GM19043 (cell line): ENCODE results near the gene SLC26A2.

Experiments used
- ATAC-seq: cut with Tn5 transposase; IDR thresholded peaks from one replicate; pipeline ENCODE4 v1.9.1; 2021; ENCODE audit warnings: low read depth; ENCODE audit not compliant: unreplicated experiment

The SLC26A2 gene

DNA sequence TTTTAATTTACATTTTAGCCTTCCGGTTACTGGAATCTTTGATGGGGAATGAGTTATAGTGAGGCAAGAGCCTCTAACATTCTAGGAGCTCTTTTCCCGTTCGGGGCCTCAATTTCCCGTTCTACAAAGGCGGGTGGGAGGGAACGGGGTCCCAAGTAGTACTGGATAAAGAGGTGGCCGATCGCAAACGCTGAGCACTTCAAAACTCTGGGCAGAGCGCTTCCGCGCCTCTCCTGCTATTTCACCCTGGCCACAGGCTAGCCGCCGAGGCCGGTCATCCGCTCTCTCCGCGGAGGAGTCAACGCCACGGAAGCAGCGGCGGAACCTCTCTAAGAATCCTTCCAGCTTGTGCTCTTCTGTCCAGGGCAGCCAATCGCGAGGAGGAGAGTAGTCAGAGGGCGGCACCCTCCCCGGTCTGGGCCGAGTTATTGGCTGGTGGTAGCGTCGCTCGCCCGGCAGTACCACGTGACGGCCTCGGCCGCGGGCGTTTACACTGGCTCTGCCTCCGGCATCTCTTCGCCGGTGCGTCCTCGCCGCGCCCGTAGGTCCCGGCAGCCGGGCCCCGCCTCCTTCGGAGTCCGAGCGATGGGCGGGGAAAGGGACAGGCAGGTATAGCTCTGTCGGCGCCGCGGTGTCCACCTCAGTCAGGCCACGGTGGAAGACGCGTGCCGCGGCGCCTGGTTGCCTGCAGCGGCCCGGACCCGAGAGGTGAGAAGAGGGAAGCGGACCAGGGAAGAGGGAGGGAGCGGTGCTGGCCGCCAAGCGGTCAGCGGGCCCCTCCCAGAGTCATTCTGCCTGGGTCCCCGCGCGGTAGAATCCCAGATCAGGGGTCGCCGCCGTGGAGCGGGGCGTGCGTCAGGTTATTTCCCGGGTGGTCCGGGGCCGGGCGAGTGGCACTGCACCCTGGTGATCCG, at the start of gene SLC26A2:
Gene SLC26A2 (plus strand): TSS at position 487 of the 914 bp plus-strand sequence. CDS start 16,895 bp downstream, outside the sequence.
- ATAC-seq = peak; percentile 98

DNA sequence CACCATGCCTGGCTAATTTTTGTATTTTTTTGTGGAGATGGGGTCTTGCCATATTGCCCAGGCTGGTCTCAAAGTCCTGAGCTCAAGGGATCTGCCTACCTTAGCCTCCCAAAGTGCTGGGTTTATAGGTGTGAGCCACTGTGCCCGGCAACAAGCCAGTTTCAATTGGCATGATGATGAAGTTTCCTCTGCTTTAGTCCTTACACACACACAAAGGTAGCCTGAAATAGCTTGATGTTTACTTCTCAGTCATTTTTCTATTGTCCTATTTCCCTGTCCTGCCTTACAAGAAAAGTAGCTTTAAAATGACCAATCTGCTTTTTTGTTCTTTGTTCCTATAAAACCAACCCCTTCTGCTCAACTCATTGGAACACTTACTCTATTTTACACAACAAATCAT, 49.5 kb upstream of the SLC26A2 start:
- no peak for ATAC-seq

DNA sequence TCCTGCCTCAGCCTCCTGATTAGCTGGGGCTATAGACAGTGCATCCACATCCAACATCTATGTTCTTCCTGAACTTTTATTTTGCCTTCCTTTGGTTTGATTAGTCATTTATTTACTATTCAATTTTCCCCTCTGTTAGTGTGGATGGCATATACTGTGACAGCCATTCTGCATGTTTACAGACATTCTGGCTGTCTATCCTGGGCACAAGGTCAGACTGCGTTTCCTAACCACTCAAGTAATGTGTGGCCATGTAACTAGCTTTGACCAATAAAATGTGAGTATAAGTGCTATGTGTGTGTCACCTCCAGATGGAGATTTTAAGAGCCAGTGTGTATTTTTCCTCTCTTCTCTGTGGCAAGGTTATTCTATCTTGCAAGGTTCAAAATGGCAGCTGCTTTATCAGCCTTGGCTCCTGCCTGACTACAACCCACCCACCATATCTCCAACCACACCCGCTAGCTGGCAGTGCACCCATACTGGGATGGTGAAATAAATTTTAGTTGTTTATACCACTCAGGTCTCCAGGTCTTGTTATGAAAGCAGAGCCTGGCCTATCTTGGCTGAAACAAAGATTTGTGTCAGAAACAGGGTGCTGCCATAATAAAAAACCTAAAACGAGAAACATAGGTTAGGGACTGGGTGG, 48.2 kb upstream of the SLC26A2 start:
- ATAC-seq = no peak

DNA sequence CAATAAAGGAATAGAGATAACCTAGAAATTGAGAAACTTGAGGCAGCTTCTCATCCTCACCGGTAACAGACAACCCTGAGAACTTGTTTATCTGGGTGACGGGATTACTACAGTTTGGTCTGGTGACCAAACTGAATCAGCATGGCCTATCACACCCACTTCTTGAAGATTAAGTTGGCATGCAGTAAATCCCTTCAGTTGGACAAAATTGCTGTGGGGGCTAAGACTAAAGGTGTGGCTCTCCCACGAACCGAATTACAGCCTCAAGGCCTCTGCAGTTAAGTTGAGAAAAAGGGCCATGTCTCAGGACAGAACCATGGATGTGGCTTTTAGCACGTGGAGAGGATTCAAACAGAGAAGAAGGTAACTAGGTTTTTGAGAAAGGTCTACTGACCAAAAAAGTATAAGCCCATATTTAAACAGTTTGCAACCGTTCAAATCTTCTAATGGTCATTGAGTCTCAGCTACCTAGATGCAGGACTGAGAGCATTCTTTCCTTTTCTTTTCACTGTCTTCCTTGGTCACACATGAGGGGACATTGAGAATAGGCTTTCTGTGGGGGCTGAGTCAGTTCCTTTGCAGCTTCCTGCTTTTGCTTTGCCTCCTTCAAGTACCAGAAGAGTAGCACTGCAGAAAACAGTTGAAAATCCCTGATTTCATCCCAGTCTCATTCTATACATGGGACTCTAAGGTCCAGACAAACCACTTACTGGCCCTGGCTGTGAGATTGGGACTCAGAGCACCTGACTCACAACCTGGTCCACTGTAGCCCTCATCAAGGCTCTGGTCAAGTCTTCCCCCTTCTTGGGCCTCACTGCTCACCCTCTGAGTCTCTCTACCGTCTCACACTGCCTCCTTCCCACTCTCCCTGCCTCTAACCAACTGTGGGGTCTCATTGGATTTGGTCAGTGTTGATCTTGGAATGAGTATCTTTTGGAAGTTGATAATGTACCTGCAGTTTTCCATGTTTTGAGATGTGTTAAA, 46.8 kb upstream of the SLC26A2 start:
- no peak for ATAC-seq

DNA sequence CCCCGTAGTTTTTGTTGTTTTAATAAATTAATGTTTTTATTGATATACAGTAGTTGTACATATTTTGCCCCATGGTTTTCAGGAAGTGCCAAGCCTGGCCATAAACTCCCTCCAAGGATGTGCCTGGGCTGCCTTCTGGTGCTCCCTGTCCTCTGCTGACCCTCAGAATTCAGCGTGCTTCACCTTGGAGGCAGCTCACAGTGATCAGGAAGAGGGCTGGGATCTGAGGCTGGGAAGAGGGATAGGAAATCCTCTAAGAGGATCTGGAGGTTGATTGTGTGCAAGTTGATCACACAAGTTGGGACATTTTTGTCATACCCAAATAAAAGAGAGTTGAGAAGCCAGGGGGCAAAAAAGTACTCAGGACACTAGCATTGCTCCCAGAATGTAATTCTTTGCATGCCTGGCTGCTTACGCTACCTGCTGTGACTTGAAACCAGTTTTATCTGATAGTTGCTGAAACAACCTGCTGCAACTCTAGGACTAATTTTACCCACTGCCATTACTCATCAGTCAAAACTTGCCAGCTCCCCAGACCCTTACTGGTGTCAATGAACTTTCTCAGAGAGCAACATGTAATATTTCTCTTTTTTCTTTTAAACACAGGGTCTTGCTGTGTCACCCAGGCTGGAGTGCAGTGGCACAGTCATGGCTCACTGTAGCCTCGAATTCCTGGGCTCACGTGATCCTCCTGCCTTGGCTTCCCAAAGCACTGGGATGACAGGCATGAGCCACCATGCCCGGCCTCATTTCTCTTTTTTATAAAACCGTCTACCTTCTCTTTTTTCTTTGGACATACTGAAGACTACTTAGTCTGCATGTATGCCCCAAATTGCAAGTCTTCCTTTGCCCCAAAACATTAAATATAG, 44.9 kb upstream of the SLC26A2 start:
- no peak for ATAC-seq

DNA sequence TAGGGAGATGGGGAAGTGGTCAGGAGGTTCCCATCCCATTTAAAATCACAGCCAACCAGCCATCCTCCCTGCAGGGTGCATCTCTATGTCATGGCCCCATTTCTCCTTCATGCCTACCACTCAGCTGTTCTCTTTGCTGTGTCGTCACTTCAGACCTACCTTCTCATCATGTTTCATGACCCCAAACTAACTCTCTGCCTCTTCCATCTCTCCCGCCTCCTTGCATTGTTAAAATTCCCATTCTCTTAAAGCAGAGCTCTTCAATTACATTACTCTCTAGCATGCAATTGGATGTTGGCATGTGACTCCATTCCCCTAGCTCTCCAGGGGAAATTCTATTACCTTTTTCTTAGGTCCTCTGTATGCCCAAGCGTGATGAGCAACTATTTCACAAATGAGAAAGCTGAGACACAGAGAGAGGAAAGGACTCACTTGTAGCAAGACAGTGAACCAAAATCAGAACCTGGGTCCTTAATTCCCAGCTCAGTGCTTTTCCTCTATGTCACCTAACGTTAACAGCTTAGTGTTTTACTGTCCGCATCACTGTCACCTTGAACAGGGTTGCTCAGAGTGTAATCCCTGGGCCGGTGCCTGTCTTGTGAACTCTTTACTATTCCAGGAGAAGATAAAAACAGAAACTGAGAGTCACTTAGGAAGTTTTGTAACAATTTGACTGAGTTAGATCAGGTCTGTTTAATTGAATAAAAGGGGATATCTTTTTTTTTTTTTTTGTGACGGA, 44.1 kb upstream of the SLC26A2 start:
- no peak for ATAC-seq

DNA sequence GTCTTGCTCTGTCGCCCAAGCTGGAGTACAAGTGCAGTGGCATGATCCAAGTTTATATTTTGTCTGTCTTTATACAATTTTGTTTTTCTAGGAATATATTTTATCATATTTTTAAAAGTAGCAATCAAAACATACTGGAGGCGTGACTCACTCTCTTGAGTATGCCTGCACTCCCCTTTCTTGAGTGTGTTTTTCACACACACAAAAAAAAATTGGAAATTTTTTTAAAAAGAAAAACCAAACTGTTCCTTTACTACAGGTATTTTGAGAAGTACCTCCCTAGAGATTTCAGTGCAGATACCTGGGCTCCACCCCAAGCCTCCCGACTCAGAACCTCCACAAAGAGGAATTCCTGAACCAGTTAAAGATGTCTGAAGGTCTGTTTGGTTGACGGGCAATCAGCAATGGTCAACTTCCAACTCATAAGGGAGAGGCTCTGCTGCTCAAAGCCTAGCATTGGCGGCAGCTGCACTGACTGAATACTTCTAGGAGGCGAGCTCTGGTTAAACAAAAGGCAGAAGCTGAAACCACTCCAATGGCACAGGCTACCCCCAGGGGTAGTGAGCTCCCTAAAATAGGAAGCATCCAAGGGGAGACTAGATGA, 43.4 kb upstream of the SLC26A2 start:
- no peak for ATAC-seq

DNA sequence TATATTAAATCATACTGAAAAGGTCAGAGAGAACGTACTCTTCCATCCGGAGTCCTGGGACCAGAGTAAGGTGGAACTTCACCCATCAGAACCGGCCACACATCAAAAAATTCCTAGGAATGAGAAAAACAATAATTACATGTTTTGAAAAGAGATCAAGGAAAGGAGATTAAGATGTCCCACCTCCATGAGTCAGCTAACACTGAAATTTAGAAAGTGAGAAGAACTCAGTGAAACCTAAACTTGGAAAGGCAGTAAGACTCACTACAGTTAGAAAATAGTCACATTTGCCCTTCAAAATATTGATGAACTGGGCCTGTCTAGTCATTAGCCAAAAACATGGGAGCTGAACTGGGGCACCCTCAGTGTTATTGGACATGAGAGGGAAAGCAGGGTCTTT, 39.0 kb upstream of the SLC26A2 start:
- ATAC-seq = no peak

DNA sequence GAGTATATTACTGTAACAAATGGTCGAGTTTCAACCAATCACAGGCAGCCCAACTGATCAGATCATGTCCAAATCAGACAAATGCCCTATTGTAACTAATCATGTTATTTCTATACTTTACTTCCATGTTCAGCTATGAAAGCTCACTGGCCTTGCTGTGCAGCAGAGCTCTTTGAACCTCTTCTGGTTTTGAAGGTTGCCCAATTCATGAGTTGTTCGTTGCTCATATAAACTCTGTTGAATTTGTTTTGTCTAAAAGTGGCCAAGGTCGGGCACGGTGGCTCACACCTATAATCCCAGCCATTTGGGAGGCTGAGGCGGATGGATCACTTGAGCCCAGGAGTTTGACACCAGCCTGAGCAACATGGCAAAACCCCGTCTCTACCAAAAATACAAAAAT, 37.6 kb upstream of the SLC26A2 start:
- no peak for ATAC-seq

DNA sequence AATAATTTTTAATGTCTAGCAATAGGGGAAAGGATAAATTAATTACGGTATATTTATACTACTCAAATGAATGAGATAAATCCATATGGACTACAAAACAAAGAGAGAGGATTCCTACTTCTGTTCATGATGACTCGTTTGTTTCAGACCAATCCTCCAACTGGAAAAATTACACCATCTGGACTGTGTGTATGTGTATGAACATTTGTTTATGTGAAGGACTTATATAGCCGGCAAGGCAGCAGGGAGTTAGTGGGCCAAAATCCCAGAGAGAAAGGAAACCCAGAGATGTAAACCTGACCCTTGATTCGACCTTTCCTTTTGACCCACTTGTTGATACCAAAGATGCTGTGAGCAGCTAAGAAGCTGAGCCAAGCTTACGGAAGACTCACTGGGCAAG, 36.1 kb upstream of the SLC26A2 start:
- no peak for ATAC-seq

DNA sequence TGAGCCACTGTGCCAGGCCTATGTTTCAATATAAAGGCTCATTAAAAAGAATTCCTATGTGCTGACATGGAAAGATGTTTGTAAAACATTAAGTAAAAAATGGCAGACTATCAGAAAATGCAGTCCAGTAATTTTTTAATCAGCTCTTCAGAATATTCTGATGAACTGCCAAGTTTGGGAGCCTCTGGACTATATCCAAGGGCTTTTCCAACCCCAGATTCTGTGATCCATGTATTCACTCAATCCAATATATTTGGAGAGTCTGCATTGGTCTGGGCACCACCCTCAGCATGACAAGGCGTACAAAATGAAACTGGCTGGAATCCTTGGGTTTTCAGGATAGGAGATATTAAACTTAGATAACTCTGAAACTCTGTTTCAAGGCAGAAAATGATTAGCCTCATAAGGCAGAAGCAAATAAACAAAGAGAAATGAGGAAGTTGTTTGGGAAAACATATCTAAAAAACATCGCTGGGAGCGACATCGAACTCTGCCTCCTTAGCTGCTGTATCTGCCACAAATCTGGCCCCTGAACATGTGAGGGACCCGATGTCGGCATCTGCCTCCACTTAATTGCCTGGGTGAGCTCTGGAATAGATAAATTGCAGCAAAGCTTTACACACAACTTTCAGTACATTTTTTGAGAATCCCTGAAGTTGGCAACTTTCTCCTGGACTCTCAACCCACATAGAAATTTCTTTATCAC, 30.4 kb upstream of the SLC26A2 start:
- no peak for ATAC-seq

DNA sequence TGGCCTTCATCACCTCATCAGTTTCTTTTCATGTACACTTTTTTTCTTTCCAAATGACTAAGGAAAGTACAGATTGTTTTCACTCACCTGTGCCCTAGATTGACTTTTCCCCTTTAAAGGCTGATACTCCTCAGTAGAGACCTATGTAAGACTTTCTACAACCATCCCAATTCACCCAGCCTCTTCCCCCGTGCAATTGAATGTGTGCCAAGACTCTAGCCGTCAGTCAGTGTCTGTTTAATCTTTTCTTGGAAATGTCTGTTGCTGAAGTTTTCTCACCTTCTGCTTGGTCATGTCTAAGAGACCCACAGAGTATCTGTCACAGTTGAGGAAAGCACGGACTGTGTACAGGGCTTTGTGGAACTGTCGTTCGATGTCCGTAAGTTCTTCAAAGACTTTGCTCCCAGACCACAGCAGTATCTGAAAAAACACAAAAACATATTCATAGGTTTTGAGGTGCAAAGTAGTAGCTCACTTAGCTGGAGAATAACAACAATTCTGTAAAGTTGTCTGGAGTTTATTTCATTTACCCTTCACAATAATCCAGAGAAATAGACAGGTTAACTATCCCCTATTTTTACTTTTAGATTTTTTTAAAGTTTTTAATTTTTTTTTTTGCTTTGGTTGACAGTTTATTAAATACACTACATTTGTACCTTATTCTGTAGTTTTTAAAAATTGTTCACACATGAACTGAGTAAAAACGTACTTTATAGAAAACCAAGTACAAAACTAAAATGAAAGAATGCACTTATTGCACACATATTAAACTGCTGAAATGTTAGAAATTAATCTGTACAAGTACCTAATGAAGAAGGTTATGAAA, 29.6 kb upstream of the SLC26A2 start:
- ATAC-seq = no peak

DNA sequence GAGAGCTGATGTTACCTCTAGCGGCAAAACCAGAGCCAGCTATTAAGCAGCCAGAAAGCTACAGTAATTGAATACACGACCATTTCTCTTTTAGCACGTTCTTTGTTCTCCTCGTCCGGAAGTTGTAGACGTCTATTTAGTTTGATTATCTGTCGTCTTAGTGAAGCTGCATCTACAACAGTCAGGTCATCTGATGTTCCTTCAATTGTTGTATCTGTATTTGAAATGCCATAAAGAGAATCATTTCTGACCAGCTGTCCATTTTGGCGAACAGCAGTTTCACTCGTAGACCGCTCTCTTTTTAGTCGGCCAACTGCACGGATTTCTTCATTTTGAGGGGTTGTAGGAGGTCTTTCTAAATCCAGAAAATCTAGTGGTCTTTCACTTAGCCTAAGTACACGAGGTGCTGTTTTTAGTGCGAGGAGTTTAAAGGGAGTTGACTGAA, 28.5 kb upstream of the SLC26A2 start:
- ATAC-seq = no peak

DNA sequence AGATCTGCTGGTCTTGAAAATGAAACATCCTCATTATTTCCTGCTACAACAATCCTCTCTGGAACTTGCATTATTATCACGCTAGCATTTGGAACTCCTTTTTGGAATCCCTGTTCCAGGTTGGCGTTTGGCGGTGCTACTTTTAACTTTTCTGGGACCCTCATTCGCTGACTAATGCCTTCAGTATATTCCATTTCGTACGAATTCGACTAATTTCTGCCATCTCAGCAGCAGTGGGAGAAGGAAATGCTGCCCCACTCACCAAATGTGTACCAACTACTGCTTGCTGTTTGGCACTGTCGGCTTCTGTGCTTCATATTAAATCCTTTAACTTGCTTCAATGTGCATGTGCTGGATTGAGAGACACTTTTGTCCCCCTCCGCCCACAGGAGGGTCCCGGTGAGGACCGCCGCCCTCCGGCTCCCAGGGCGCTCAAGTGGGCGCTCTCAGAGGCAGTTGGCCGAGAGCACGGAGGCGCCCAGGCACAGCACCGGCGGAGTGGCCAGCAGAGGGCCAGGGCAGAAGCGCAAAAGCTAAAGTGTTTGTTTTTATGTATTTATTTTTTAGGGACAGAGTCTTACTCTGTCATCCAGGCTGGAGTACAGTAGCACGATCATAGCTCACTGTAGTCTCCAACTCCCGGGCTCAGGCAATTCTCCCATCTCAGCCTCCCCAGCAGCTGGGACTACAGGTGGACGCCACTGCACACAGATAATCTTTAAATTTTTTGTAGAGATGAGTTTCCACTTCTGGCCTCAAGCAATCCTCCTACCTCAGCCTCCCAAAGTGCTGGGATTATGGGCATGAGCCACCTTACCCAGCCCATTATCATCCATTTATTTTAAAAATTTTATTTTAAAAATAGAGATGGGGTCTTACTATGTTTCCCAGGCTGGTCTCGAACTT, 27.9 kb upstream of the SLC26A2 start:
- ATAC-seq = no peak

DNA sequence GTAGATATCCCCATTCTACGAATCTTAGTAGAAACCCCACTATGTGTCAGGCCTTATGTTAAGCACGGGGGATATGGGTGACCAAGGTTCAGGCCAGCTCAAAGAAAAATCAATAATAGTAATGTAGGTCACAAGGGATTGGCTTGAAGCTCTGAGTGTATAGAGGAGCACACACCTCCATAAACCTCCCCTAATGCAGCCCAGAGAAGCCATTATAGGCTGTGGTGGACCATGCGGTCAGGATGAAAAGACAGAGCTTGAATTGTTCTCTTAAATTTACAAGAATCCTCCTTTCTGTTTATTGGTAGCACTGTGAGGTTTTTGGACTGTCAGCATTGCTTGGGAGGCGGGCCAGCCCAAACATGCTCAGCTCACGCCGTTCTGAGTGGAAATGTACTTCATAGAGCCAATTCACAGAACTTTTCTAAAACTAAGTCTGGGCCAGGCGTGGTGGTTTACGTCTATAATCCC, 25.1 kb upstream of the SLC26A2 start:
- ATAC-seq = no peak

DNA sequence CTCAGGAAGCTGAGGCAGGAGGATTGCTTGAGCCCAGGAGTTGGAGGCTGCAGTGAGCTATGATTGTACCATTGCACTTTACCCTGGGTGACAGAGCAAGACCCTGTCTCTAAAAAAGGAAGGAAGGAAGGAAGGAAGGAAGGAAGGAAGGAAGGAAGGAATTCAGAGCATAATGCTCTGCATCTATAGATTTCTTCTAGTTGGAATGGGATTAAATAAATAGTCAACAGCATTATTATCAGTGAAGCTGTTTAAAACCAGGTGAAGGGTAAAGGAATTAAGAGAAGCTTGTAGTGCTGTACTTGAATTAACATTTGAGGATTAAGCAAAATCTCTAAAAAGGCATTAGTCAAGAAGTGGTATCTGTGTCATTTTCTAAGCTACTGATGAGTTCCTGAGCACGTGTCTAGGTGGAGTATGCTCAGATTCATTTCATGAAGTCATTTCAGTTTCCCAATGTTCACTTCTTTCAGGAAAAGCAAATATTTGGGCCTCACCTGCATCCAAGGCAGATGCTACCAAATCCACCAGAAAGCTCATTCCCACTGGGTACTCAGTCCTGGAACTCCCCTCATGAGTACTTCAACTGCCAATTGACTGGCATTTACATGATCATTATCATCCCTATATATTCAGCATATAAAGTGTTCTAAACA, 24.4 kb upstream of the SLC26A2 start:
- no peak for ATAC-seq
